Right hindlimb (tissue), 1 donor: ENCODE data around the gene EIF4E1B.

Source experiments
- DNase-seq: peaks from one replicate; pipeline ENCODE4 v3.0.0-alpha.2; 2018

EIF4E1B gene

DNA sequence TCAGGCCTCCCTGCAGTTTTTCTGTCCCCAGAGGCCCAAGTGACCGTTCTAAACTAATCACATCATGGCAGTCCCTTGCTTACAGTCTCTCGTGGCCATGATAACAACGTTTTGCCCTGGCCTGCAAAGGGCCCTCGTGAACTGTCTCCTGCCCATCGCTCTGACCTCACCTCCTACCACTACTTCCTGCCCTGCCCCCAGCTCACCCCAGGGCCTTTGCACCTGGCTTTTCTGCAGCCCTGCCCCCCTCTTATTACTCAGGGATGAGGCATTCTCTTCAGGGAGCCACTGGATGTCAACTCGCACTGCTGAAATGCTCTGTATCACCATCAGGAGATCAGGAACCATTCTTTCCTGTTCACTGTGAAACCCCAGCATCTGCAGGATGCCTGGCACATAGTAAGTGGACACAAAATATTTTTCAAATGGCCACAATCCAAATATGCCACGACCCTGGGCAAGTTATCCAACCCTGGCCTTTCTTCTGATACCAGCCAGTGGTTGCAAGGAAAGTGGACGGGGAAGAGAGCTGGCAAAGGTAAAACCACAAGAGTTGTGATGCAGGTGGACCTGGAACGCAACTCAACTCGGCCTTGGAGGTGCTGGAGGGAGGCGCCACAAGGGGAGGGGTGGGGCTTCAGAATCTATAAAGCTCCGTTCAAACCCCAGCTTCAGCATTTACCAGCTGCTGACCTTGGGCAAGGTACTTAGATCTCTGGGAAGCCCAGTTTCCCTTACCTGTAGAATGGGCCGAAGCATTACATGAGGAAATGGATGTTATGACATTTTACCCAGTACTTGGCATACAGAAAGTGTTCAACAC lies 1.9 kb upstream of the EIF4E1B start:
- no peak for DNase-seq

DNA sequence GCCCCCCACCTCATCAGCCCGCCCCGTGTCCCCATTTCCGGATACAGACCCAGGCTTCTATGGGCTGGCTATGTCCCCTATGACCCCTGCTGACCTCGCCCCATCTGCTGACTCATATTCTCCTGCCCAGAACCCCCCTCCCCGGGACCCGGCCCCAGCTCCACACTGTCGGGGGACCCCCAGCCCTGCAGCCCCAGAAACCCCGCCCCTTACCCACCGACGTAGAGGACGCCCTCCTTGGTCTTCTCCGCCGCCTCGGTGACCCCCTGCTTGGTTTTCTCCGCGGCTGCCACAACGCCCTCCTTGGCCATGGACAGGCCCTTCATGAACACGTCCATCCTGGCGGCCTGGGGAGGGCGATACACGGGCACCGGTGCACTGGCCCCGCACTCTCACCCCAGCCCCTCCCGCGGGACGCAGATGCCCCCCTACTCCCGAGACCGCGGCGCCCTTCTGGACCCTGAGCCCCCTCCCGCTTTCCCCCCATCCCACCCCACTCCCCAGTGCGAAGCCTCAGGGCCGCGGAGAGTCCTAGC lies 1.1 kb upstream of the EIF4E1B start:
- no peak for DNase-seq

DNA sequence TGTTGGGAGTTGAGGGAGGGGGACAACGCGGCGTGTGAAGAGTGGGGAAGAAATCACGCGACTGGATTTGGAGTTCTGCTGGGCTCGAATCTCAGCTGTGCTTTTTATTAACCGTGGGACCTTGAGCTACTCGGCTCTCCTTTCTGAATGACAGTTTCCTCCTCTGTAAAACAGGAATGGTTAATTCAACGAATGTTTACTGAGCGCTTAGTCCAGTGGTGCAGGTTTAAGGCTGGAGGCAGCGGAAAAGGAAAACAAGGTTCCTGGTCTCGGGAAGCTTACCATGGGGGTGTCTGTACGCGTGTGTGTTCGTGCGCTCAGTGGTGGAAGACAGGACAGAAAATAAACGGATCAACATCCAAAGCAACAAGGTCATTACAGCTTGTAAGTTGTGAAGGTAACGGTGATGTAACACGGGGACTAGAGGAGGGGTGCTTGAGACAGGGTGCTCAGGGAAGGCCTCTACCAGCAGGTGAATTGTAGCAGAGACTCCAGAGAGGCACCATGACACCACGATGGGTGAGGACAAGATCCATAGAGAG lies 277 bp downstream of the EIF4E1B start:
- no peak for DNase-seq

DNA sequence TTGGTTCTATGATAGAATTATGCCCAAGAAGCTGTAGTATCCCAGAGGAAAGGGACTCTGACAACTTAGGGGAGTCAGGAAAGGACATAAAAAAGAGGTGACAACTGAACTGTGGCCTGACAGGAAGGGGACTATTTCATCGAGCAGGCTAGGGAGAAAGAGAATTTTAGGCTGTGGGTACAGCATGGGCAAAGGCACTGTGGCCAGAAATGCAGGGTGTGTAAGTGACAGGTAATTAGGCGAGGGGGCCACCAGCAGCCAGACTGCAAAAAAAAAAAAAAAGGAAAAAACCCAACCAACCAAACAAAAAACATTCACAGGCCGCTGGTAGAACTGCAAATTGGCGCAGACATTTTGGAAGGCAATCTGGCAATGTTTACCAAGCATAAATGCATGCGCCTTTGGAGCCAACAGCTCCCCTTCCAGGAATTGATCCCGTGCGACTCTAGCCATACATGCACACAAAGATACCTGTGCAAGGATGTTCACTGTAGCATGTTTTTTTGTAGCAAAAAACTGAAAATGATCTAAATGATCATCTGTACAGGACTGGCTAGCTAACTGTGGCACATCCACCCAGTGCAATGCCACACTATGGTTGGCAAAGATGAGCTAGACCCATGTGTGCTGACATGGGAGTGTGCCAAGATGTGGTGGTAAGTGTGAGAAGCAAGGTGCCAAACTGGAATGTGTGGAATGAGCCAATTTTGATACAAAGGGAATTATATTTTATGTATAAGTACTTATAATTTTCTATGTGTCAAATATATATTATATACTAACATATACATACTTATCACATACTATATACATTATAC lies 1.1 kb downstream of the EIF4E1B start:
- DNase-seq: no peak

DNA sequence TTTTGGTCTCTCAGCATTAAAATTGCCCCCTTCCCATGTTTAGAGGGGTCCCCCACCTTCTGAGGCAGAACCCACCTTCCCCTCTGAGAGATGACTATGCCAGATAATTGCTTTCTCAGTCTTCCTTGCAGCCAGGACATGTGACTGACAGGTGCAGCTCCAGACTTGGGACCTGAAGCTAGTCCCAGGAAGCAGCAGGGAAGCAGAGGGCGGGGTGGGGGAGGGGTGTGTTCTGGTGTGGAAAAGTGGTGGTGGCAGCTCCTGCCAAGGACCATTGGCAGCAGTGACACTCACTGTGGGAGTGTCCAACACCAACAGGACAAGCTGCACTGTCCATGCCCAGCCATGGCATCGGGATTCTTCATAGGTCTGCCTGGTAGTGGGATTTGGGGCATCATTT lies 2.3 kb downstream of the EIF4E1B start:
- DNase-seq: no peak

DNA sequence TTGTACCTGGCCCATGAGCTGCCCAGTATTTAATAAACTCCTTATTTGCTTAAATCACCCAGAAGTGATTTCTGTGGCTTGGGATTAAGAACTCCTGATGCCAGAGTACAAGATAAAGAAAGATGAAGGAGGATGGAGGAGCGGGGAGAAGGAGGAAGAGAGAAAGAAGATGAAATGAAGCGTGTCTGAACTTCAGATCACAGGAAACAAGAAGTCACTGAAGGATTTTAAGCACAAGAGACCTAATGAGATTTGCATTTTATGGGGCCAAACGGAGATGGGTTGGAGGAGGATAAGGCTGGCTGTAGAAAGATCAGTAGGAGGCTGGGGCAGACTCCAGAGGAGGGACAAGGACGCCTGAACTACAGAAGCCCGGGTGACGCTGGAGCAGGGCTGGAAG lies 3.1 kb downstream of the EIF4E1B start:
- DNase-seq: no peak

DNA sequence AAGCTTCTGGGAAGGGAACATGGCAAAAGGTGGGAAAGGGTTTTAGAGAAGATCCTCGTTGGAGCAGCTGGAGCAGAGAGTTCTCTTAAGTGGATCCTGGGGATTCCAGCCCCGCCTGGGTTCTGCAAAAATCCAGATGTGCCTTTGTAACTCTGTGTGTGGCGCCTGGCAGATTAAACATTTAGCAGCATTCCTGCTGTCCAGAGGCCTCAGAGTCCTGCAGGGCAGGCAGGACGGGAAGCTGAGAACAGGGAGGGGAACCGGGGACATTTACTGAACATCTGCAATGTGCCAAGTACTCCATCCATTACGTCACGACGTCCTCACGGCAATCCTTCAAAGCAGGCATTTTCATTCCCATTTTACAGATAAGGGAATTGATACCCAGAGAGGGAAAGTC lies 6.0 kb downstream of the EIF4E1B start:
- no peak for DNase-seq

DNA sequence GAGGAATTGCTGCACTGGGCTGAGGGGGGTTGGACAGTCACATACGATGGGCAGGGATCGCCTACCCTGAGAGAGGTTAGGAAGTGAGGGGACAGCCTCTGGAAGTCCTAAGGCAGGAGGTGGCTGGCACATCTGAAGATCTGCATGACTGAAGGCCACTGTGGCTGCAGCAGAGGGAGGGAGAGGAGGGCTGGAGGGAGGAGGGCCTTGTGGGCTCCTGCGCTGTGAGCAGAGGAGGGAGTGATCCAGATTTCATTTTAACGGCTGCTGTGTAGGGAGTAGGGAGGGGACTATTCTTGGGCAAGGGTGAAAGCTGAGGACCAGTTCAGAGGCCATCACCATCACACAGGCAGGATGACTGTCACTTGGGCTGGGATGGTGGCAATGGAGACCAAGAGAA lies 7.1 kb downstream of the EIF4E1B start:
- no peak for DNase-seq

DNA sequence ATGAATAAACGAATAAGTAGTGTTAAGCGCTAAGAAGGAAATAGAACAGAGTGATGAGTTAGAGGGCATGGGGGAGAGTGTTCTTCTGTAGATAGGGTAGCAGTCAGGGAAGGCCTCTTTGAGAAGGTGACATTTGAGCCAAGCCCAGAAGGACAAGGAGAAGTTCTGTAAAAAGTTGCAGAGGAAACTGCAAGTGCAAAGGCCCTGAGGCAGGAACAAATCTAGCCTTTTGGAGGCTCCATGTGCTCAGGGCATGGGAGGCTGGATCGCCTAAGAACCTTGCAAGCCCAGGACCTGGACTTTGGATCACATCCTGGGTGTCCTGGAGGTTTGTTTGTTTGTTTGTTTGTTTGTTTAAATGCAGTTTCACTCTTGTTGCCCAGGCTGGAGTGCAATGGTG lies 8.0 kb downstream of the EIF4E1B start:
- DNase-seq: no peak

DNA sequence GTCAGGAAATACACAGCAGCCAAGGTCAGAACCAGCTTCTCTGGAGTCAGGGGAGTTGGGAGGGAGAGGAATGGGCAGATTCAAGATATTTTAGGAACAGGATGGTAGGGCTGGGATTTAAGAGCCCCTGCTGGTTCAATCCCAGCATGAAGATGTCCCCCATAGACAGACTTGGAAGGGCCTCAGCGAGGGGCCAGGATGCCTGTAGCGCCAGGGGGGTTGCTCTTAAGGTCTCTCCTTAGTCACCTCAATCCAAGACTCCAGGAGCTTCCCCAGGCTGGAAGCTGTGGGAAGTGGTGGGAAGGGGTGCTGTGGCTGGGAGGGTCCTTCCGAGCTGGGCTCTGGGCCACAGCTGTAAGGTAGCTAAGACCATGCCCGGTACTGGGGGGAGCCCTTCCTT lies 8.7 kb downstream of the EIF4E1B start:
- DNase-seq: no peak

DNA sequence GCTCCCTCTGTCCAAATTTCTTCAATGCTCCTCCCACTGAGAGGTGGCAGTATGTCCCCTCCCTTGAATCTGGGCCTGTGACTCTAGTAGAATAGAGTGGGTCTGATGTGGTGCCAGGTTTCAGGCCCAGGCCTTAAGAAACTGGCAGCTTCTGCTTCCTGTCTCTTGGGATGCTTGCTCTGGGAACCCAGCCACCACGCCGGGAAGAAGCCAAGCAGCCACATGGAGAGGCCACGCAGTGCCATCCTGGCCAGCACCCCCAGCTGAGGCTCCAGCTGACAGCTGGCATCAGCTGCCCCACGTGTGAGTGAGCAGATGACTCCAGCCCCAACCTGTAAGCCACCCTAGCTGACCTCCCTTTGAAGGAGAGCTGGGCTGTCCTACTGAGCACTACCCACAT lies 9.5 kb downstream of the EIF4E1B start:
- DNase-seq: peak; percentile 51

DNA sequence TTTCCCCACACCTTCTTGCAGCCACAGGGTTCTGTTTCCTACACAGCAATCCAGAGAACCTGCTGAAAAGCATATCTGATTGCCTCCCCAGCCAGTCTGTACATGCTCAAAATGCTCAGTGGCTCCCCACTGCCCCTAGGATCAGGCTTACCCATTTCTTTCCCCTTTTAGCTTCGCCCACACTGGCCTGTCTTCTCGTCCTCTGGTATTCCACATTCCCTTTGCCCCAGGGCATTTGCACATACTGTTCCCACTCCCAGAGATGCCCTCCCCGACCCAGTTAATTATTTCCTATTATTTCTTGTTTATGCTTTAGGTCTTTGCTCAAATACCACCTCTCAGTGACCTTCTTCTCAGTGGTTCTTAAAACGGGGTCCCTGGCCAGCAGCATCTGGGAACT lies 10.1 kb downstream of the EIF4E1B start:
- no peak for DNase-seq

DNA sequence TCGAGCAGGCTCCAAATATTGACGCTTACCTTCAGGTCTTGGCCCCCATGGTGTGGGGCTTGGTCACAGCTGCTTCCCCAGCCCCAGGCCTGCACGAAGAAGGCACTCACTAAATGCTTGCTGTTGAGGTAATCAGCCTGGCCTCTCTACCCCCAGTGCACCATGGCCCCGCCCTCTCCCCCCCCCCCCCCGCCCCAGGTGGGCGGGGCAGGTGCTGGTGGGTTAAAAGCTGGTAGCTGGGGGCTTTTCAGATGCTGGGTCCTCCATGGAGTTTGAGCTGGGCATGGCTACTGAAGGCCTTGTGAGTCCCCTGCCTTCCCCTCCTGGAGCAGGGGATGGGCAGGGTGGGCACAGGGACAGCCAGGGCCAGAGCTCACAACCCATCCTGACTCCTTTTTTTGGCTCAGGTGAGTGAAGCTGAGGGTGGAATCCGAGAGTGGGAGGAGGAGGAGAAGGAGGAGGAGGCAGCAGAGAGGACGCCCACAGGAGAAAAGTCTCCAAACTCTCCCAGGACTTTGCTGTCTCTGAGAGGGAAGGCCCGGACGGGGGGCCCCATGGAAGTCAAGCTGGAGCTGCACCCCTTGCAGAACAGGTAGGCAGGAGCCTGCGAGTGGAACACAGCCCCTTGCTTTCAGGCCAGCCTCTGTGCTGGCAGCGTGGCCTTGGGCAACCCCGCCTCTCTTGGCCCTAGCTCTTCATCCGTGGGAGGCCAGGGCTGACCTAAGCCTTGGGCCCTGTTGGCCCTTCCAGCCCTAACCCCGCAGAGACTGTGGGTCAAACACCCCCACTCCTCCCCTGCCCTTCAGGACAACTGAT lies 12.4 kb downstream of the EIF4E1B start:
- DNase-seq: no peak

DNA sequence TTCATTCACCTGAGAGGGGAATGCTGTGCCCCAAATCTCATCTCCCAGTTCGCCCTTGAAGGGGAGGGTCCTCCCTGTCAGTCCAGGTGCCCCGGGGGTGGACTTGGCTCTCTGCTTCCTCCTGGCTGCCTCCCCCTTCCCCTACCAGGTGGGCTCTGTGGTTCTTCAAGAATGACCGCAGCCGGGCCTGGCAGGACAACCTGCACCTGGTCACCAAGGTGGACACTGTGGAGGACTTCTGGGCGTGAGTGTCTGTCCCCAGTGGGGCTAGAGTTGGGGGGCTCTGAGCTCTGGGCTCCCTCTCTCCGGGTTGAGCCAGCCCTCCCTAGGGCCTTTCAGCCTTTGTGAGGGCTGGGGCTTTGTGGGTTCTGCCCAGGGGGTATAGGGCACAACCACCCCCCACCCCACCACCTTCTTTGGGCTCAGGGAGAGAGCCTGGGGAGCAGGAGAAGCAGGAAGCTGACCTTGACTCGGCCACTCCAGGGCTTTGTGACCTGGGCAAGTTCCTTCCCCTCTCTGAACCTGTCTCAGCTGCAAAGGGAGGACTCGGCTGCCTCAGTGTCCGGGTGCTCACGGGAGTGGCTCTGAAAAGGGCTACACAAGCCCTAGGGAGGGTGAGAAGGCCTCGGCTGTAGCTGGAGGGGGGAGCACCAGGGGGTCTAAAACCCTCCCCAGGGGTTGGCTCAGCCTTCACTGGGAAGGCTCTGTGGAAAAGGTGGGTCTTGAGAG lies 13.2 kb downstream of the EIF4E1B start:
- peak; percentile 22 for DNase-seq

DNA sequence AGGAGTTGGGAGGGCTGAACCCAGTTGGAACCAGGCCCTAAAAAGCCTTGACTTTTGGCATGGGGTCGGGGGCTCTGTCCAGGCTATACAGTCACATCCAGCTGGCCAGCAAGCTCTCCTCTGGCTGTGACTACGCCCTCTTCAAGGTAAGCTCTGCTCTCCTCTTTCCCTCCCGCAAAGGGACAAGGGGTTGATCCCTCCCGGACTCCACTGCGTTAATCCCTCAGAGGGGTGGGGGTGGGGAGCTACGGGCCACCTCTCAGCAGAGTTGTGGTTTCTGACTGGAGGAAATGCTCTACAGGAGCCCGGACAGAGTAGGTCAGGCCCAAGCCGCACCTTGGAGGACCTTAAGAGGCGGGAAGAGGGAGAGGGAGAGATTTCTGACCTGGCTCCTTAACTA lies 13.8 kb downstream of the EIF4E1B start:
- DNase-seq: peak; percentile 17

DNA sequence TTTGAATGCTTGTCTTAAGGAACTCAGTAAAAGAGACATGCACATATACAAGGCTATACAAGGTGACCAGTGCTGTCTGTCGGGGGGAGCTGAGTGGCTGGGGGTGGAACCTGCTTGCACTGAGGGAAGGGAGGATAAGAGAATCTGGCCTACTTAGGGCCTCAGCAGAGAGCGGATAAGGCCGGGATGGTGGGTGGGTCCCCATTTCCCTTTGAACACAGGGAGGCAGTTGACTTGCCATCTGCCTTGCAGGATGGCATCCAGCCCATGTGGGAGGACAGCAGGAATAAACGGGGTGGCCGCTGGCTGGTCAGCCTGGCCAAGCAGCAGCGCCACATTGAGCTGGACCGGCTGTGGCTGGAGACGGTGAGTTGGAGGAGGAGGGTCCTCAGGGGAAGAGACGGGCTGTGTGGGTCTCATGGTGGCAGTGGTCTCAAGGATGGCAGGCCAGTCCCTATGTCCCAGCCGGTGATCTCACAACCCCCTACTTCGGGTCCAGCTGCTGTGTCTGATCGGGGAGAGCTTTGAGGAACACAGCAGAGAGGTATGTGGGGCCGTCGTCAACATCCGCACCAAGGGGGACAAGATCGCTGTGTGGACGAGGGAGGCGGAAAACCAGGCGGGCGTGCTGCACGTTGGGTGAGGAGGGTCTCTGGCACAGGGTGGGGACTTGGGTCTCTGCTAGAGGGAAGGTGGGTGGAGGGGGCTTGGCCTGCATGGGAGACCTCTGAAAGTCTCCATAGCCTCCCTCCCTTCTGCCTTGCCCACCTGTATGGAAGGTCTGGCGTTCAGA lies 14.6 kb downstream of the EIF4E1B start:
- DNase-seq: no peak

DNA sequence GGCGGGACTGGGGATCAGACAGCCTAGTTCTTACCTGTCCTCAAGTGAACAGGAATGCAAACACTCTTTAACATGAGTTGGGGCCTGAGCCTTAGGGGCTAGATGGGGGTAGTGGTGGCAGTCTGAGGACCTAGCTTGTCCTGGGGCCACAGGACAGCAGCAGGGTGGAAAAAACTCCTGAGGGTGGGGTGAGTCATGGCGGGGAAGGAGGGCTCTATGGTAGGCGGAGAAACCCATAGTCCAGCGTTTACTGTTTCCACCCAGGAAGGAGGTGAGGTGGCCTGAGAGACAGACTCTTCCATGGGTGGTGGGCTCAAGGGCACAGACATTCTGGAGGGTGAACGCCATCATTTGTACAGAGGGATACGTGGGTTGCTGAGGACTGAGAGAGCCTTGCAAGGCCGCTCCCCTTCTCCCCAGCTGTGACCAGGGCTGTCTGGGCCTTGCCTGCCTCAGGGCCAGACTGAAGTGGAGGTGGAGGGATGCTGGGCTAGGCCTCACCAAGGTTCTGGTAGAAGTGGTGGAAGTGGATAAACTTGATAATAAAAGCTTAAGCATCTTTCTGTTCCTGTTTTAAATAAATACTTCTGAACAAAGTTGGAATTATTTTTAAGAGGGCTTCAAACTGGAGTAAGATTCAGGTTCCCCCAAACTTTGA lies 15.7 kb downstream of the EIF4E1B start:
- no peak for DNase-seq

DNA sequence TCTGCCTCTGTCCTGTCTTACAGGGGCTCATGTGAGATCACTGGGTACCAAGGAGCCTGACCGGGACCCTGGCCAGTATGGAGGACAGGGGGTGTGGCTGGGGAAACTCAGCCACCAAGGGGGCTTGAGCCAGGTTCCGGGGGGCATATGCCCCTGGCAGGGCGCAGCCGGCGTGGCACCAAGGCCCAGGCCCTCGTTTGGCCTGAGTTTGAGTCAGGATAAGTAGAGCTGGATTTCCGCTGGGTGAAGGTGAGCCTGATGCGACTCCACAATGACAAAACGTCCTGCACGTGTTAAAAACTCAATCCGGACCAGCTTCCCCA lies 16.2 kb downstream of the EIF4E1B start:
- DNase-seq: no peak

DNA sequence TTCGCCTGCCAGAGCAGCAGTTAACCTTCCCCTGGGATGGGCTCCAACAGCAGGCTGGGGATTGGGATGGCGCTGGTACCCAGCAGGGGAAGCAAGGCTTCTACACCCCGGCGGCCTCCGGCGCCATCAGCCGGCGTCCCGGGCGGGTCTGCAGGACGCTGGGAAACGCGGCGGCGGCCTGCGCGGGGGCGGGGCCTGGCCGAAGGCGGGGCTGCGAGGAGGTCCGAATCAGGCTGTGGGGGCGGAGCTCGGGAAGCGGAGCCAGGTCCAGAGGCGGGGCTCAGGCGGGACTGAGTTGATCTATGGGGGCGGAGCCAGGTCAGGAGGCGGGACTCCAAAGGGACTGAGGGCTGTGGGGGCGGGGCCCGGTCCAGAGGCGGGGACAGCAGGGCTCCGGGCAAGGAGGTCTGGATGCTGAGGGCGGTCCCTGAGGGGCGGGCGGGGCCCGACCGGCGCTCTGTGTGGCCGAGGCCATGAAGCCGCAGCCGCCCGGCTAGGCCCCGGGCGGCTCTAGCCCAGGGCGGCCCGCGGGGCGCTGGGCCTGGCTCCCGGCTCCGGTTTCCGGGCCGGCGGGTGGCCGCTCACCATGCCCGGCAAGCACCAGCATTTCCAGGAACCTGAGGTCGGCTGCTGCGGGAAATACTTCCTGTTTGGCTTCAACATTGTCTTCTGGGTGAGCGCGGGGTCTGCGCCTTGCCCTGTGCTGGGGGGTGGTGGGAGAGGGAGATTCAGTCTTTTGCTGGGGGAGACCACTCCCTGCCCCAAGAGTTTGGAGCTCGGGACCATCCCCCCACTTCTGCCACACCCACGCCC lies 16.8 kb downstream of the EIF4E1B start, which contains the start of gene TSPAN17:
TSPAN17 (plus strand) TSS at position 455 of the 813 bp plus-strand sequence; CDS start at position 587, 132 bp downstream.
- DNase-seq: peak; percentile 100
